Measurements from ENCODE around the gene LAMC3. TPM values are rescaled to one million over a fixed set of nuclear protein-coding genes. Genes with fewer than 3 reads are reported as not detected.
A peak's percentile ranks its signal among the peaks of the same experiment; 100 is the strongest.

The LAMC3 gene
- 0.65 and 2.6 TPM in 2 replicates for total RNA-seq

- DNase-seq (ENCODE audit: low read depth in 2 of 2), result peak in 1 of 2 donors; percentile 36
These were observed at the start of gene LAMC3 for GRCh38 chr9:131008909-131009618. TSS of gene LAMC3 (plus strand) at chr9:131009174. CDS start at chr9:131009215, 41 bp downstream.

- DNase-seq (ENCODE audit: low read depth in 2 of 2), result no peak
These were observed 49.1 kb upstream of the LAMC3 start for GRCh38 chr9:130959809-130960334.

- no peak for DNase-seq (ENCODE audit: low read depth in 2 of 2)
These were observed 48.2 kb upstream of the LAMC3 start for GRCh38 chr9:130960522-130961378.

GRCh38 chr9:130961511-130962300, 47.3 kb upstream of the LAMC3 start:
- DNase-seq (ENCODE audit: low read depth in 2 of 2), result no peak

GRCh38 chr9:130962418-130963316, 46.3 kb upstream of the LAMC3 start:
- peak; percentile 73 to 93 for DNase-seq (ENCODE audit: low read depth in 2 of 2)

- no peak for DNase-seq (ENCODE audit: low read depth in 2 of 2)
These were observed 45.6 kb upstream of the LAMC3 start for GRCh38 chr9:130963337-130963908.

GRCh38 chr9:130963916-130964315, 45.1 kb upstream of the LAMC3 start:
- DNase-seq (ENCODE audit: low read depth in 2 of 2), result no peak

GRCh38 chr9:130965680-130966079, 43.3 kb upstream of the LAMC3 start:
- DNase-seq (ENCODE audit: low read depth in 2 of 2), result no peak

- DNase-seq (ENCODE audit: low read depth in 2 of 2), result no peak
These were observed 38.9 kb upstream of the LAMC3 start for GRCh38 chr9:130970052-130970451.

- no peak for DNase-seq (ENCODE audit: low read depth in 2 of 2)
These were observed 38.1 kb upstream of the LAMC3 start for GRCh38 chr9:130970855-130971254.

GRCh38 chr9:130971294-130971849, 37.6 kb upstream of the LAMC3 start:
- DNase-seq (ENCODE audit: low read depth in 2 of 2), result peak in 1 of 2 donors; percentile 8

- no peak for DNase-seq (ENCODE audit: low read depth in 2 of 2)
These were observed 36.6 kb upstream of the LAMC3 start for GRCh38 chr9:130972277-130972956.

GRCh38 chr9:130972957-130973685, 35.9 kb upstream of the LAMC3 start:
- DNase-seq (ENCODE audit: low read depth in 2 of 2), result no peak

GRCh38 chr9:130973686-130974281, 35.2 kb upstream of the LAMC3 start:
- no peak for DNase-seq (ENCODE audit: low read depth in 2 of 2)

GRCh38 chr9:130974697-130975096, 34.3 kb upstream of the LAMC3 start:
- no peak for DNase-seq (ENCODE audit: low read depth in 2 of 2)

GRCh38 chr9:130975156-130975555, 33.8 kb upstream of the LAMC3 start:
- no peak for DNase-seq (ENCODE audit: low read depth in 2 of 2)

GRCh38 chr9:130975932-130976841, 32.8 kb upstream of the LAMC3 start:
- DNase-seq (ENCODE audit: low read depth in 2 of 2), result no peak
